Measurements from ENCODE around the gene MBD6. TPM values are rescaled to one million over a fixed set of nuclear protein-coding genes. Genes with fewer than 3 reads are reported as not detected.

The MBD6 gene
- total RNA-seq, 1 experiment from 2014 or later: 4.3 TPM

DNA sequence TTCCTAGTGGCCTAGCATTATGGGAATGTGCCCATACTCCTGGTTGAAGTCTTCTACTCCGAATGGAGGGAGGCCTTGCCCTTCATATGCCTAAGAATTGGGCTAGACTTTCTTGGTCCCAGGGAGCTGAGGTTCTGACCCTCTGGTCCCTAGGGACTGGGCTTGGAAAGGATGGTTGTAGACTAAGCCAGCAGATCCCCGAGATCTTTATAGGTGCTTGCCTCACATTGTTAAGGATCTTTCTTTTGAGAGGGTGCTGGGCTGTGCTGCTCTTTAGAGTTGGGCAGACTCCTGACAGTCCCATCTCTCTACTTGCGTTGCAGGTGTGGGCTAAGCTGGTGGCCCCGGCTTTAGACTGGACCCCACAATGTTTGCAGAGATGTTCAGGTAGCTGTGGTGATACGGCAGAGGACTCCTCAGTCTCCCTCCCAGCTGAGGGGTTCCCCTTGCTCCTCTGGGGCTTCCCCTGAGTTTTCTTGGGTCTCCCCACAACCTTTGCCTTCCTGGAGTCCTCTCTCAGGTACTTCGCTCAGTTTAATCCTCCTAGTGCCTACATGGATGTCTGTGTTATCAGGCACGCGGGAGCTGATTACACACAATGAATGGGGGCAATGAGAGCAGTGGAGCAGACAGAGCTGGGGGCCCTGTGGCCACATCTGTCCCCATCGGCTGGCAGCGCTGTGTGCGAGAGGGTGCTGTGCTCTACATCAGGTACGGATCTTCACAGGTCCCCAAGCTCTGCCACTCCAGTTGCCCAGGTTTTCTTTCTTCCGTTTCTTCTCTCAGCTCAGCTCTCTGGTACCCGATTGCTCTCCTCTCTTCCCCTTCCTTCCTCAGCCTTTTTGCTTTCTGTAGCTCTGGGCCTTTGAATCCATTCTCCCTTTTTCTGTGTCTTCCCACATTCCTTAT is 1.3 kb downstream of the MBD6 start:
- in situ Hi-C loops (cut with HindIII; ENCODE audit: low pct_unique_long_range_greater_than_20kb, low sequenced_read_pairs): no loop called here
- no peak for DNase-seq (ENCODE audit: low read depth)

DNA sequence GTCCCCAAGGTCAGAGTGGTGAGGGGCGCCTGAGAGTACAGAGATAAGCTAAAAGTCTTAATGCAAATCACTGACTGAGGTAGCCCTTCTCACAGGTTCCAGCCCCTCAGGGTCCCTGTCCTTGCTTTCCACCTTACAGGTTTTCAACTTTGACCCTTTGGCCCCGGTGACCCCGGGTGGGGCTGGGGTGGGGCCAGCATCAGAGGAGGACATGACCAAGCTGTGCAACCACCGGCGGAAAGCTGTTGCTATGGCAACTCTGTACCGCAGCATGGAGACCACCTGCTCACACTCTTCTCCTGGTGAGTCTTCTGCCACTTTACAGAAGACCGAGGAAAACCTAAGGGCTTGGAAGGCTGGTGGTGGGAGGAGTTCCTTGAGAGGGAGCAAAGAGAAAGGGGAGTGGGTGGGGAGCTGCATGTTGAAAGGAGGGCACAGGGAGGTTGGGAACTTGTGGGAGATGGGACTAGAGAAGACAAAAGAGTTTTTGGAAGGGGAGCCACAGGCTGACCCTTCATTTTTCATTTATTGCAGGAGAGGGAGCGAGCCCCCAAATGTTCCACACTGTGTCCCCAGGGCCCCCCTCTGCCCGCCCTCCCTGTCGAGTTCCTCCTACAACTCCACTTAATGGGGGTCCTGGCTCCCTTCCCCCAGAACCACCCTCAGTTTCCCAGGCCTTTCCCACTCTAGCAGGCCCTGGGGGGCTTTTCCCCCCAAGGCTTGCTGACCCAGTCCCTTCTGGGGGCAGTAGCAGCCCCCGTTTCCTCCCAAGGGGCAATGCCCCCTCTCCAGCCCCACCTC is 2.4 kb downstream of the MBD6 start:
- in situ Hi-C loops (cut with HindIII; ENCODE audit: low pct_unique_long_range_greater_than_20kb, low sequenced_read_pairs): no loop called here
- DNase-seq (ENCODE audit: low read depth): no peak

DNA sequence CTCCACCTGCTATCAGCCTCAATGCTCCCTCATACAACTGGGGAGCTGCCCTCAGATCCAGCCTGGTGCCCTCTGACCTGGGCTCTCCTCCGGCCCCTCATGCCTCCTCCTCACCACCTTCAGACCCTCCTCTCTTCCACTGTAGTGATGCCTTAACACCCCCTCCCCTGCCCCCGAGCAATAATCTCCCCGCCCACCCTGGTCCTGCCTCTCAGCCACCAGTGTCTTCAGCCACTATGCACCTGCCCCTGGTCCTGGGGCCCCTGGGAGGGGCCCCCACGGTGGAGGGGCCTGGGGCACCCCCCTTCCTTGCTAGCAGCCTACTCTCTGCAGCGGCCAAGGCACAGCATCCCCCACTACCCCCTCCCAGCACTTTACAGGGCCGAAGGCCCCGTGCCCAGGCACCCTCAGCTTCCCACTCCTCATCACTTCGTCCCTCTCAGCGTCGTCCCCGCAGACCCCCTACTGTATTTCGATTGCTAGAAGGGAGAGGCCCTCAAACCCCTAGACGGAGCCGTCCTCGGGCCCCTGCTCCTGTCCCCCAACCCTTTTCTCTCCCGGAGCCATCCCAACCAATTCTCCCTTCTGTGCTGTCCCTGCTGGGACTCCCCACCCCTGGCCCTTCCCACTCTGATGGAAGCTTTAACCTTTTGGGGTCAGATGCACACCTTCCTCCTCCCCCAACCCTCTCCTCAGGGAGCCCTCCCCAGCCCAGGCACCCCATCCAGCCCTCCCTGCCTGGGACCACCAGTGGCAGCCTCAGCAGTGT is 3.2 kb downstream of the MBD6 start:
- DNase-seq (ENCODE audit: low read depth): no peak
- in situ Hi-C loops (cut with HindIII; ENCODE audit: low pct_unique_long_range_greater_than_20kb, low sequenced_read_pairs): no loop called here

DNA sequence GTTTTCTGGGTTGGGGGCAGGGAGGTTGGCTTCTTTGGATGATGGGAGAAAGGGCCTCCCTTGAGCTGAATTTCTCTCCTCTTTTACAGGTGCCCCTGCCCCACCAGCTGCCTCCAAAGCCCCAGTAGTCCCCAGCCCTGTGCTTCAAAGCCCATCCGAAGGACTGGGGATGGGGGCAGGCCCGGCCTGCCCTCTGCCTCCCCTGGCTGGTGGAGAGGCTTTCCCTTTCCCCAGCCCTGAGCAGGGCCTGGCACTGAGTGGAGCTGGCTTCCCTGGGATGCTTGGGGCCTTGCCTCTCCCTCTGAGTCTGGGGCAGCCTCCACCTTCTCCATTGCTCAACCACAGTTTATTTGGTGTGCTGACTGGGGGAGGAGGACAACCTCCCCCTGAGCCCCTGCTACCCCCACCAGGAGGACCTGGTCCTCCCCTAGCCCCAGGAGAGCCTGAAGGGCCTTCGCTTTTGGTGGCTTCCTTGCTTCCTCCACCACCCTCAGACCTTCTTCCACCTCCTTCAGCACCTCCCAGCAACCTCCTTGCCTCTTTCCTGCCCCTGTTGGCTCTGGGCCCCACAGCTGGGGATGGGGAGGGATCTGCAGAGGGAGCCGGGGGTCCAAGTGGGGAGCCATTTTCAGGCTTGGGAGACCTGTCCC is 4.0 kb downstream of the MBD6 start:
- in situ Hi-C loops (cut with HindIII; ENCODE audit: low pct_unique_long_range_greater_than_20kb, low sequenced_read_pairs): no loop called here
- no peak for DNase-seq (ENCODE audit: low read depth)

DNA sequence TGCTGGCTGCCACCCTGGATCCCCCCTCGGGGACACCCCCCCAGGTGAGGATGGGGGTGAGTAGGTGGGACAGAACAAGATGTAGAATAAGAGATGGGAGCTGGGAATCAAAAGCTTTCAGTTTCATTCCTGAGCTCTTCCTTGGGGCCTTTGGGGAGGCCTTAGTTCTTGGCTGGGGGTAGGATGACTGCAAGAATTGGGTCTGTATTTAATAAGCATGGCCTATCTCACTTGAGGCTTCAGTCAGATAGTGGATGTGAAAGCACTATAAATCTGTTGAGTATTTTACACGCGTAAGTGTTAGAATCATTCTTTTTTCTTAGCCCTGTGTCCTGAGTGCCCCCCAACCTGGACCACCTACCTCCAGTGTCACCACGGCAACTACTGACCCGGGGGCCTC is 4.6 kb downstream of the MBD6 start:
- in situ Hi-C loops (cut with HindIII; ENCODE audit: low pct_unique_long_range_greater_than_20kb, low sequenced_read_pairs): no loop called here
- no peak for DNase-seq (ENCODE audit: low read depth)

DNA sequence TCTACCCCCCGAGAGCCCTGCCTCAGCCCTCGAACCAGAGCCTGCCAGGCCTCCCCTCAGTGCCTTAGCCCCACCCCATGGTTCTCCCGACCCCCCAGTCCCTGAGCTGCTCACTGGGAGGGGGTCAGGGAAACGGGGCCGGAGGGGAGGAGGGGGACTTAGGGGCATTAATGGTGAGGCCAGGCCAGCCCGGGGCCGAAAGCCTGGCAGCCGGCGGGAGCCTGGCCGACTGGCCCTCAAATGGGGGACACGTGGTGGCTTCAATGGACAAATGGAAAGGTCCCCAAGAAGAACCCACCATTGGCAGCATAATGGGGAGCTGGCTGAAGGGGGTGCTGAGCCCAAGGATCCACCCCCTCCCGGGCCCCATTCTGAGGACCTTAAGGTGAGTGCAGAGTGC is 5.6 kb downstream of the MBD6 start:
- in situ Hi-C loops (cut with HindIII; ENCODE audit: low pct_unique_long_range_greater_than_20kb, low sequenced_read_pairs): no loop called here
- no peak for DNase-seq (ENCODE audit: low read depth)

- DNase-seq (ENCODE audit: low read depth): no peak
- in situ Hi-C loops (cut with HindIII; ENCODE audit: low pct_unique_long_range_greater_than_20kb, low sequenced_read_pairs): no loop called here
Measured at GRCh38 chr12:57528831-57529555, 6.4 kb downstream of the MBD6 start.

DNA sequence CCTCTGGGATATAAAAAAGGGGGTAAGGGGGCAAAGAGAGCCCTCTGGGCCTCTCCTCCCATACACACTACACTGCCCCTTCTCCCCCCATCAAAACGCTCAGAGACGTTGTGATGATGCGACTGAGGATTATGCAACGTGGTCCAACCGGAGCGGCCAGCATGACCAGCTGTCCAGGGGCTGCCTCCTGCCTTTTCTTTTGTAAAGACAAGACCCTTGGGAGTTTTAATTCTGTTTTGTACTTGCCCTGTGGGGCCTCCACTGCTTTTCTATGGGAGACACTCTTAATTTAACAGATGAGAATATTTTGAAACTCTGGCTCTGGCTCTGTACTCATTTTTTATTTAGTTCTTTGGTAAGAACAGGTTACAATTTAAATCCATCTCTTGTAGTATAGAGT is 7.2 kb downstream of the MBD6 start:
- DNase-seq (ENCODE audit: low read depth): no peak
- in situ Hi-C loops (cut with HindIII; ENCODE audit: low pct_unique_long_range_greater_than_20kb, low sequenced_read_pairs): no loop called here

GRCh38 chr12:57530396-57531142 is 7.9 kb downstream of the MBD6 start:
- in situ Hi-C loops (cut with HindIII; ENCODE audit: low pct_unique_long_range_greater_than_20kb, low sequenced_read_pairs): no loop called here

GRCh38 chr12:57531836-57532235 is 9.2 kb downstream of the MBD6 start:
- in situ Hi-C loops (cut with HindIII; ENCODE audit: low pct_unique_long_range_greater_than_20kb, low sequenced_read_pairs): no loop called here
- no peak for DNase-seq (ENCODE audit: low read depth)

More at GRCh38 chr12:57530396-57531142, 7.9 kb downstream of the MBD6 start:
- no peak for DNase-seq (ENCODE audit: low read depth)

GRCh38 chr12:57533108-57533507 is 10.5 kb downstream of the MBD6 start:
- DNase-seq (ENCODE audit: low read depth): no peak
- in situ Hi-C loops (cut with HindIII; ENCODE audit: low pct_unique_long_range_greater_than_20kb, low sequenced_read_pairs): no loop called here

GRCh38 chr12:57534250-57534649 is 11.6 kb downstream of the MBD6 start:
- in situ Hi-C loops (cut with HindIII; ENCODE audit: low pct_unique_long_range_greater_than_20kb, low sequenced_read_pairs): no loop called here
- DNase-seq (ENCODE audit: low read depth): no peak

DNA sequence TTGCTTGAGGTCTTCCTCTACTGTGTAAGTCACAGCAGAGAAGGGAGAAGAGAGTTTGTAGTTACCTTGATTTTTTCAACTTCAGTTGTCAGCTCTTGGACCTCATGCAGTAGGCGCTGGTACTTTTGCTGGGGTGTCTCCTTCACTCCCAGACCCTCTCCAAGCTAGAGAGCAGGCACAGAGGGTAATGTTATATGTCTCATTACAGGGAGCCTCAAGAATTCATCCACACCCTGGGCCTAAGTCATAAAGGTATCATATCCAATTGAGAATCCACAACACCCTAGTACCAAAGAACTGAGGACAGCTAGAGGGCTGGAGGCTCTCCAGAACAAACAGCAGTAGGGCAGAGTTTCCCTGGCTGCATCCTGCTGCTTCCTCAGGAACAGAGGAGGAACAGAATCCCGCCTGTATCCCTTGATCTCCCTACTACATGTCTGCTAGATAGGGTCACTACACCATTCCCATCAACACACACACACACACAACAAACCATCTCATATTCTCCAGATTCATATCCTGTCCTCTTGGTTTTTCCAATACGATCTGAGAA is 12.4 kb downstream of the MBD6 start:
- in situ Hi-C loops (cut with HindIII; ENCODE audit: low pct_unique_long_range_greater_than_20kb, low sequenced_read_pairs): no loop called here
- no peak for DNase-seq (ENCODE audit: low read depth)

- in situ Hi-C loops (cut with HindIII; ENCODE audit: low pct_unique_long_range_greater_than_20kb, low sequenced_read_pairs): no loop called here
- no peak for DNase-seq (ENCODE audit: low read depth)
Measured at GRCh38 chr12:57535764-57536596, 13.4 kb downstream of the MBD6 start.

GRCh38 chr12:57536597-57536942 is 13.9 kb downstream of the MBD6 start:
- in situ Hi-C loops (cut with HindIII; ENCODE audit: low pct_unique_long_range_greater_than_20kb, low sequenced_read_pairs): no loop called here

GRCh38 chr12:57539134-57539768 is 16.6 kb downstream of the MBD6 start:
- in situ Hi-C loops (cut with HindIII; ENCODE audit: low pct_unique_long_range_greater_than_20kb, low sequenced_read_pairs): no loop called here
- no peak for DNase-seq (ENCODE audit: low read depth)

More at GRCh38 chr12:57536597-57536942, 13.9 kb downstream of the MBD6 start:
- no peak for DNase-seq (ENCODE audit: low read depth)
